Stimulated activated CD8-positive, alpha-beta memory T cell treated with anti-CD3 and anti-CD28 coated beads, Interleukin-15, amount 100 ng/mL, for 1 hour (primary cell): ENCODE measurements around the gene SMC3.

Experiments
- DNase-seq: peaks from one replicate; pipeline ENCODE4 v3.0.0-alpha.2; 2020; ENCODE audit warnings: low read depth

Gene SMC3

DNA sequence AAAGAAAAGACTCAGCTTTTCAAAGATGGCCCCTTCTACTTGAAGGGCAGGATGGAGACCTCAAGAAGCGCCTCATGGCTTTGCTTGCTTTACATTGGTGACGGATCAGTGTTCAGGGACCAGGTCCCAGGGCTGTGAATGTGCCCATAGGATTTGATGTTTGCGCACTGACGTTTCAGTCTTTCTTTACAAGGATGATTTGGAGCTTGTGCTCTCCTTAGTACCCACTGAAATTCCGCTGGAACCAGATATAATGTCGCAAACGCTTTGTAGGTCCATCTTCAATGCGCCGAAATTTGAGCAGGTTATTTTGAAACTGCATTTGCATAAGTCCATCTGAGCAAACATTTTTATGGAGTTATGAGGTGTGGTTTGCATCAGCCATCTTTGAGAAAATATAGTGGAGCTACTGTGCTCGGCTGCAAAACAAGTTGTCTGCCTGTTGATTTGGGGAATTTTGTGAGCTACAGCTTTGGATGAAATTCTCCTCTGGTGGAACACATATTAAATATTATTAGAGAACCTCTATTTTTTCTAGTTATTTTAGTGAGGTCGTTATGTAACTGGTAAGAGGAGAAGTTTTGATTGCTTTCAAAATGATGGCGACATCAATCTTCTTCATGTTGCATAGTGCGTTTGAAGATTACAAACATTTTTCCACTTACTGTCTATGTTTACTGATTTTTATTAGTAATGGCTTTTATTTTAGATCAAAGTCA, 79.1 kb downstream of the SMC3 start:
- DNase-seq = no peak

DNA sequence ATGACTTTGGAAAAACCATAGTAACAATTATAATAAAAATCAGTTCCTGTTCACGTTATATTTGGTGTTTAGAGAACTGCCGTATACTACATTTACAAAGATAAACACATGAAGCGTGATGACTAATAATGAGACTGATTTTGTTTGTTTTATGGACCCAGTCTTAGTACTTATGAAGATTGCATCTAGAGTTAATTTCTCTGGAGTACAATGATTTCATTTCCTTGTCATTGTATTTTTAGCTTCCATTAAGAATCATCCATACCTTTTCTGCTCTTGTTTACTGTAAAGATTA, 79.6 kb downstream of the SMC3 start:
- no peak for DNase-seq

DNA sequence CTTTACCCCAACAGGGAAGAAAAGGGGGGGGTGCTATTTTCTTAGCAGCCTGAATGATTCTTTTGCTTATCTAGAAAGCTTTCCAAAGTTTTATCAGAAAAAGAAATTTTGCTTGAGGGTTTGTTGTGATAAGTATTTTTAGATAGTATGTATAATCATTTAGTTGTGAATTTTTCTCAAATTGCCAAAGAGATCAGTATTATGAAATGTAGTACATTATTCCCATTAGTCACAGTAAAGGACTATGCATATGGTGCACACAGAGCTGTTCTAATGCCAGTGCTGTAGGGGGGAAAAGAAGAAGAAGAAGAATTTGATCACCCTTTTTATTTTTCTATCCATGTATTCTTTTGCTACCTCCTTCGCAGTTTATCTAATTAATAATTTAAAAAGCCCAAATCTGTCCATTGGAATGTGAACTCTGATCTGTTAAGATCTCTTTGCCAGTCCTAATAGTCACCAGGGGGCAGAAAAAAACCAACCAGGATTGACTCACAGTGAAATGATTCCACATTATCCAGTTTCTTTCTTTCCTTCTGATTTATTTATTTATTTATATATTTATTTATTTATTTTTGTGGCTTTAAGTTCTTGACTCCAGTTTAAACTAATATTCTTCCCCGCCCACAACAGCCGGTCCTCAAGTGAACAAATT, 81.3 kb downstream of the SMC3 start:
- no peak for DNase-seq

DNA sequence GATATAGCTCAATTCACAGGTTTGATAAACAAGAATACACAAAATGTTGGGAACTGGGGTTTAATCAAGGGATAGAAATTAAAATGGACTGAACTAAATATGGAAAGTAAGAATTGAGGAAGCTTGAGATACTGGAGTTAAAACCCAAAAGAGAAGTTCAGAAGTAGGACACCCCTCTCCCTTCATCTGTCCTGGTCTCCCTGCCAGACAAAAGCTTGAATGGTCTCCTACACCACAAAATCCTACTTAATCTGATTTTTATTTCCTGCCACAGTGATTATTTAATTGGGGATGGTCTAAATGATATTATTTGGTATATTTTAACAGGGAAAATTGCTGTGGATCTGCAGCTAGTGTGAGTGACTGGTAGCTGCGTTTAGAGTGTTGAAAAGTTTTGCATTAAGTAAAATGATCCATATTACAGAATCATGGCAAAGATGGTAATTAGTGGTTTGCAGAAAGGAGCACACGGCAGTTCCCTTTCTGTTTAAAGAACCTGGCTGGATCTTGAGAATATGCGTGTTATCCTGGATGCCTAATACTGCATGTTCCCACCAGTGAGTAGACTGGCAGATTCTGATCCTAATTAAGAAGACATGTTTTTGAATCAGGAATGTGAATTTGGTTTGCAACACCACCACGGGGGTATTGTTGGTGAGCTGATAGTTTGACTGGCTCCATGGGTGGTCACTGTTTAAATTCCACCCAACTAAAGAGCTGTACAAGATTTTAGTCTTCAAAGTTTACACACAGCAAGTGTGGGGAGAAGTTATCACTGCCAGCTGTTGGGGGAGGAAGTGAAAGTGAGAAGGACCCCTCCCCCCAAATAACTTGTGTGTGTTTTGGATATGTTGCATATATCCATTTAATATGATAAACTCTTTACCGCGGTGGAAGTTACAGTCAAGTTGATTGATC, 82.1 kb downstream of the SMC3 start:
- no peak for DNase-seq

DNA sequence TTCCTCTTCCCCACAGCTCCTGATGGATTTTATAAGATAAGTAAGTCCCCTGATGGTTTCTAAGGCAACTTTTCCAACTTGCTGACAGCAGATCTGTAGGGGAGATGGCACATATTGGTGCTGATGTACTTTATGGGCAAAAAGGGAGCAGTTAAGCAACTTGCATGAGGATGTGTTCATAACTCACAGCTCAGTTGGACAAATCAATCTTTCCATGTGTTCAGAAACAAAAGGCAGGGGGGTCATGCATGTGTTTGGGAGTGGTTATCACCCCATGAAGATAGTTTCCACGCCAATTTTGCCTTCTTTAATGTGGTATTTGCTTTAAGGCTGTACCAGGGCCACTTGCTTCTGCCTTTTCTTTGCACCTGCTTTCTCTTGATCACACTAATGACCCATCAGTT, 82.8 kb downstream of the SMC3 start:
- no peak for DNase-seq

DNA sequence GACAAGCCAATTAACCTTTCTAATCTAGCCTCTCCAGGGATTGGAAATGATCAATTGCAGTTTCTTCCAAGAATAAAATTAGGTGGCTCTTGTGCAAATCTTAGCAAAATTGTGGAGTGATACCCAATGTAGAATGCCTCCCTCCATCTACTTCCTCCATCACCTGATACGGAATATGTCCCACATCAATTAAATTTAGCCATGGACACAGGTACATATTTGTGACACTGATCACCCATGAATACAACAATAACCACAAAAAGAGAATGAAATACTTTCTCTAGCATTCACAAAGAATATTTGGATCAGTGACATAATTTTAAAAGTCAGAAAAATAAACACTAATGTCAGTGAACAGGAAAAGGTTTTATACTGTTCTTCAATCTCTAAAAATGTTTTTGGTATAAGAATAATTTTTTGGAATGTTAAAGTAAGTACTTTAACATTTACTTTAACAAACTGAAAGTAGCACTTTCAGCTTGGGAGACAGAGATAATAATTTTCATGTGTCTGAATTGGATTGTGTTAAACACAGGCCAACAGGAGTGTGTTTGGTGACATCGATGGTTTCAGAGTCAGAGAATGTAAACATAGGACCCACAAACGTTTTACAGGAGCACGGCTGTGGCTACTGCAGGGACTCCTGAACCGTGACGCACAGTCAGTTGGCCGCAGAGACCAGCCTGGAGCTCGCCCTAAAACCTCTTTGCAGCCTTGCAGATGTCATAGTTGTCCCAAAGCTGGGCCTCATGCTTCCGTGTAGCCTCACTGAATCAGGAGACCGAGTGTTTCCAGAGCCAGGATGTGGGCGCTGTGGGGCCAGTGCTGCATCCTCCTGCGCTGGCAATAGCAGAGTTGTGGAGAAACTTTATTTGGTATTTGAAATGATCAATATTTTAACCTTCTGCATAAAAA, 83.8 kb downstream of the SMC3 start:
- no peak for DNase-seq

DNA sequence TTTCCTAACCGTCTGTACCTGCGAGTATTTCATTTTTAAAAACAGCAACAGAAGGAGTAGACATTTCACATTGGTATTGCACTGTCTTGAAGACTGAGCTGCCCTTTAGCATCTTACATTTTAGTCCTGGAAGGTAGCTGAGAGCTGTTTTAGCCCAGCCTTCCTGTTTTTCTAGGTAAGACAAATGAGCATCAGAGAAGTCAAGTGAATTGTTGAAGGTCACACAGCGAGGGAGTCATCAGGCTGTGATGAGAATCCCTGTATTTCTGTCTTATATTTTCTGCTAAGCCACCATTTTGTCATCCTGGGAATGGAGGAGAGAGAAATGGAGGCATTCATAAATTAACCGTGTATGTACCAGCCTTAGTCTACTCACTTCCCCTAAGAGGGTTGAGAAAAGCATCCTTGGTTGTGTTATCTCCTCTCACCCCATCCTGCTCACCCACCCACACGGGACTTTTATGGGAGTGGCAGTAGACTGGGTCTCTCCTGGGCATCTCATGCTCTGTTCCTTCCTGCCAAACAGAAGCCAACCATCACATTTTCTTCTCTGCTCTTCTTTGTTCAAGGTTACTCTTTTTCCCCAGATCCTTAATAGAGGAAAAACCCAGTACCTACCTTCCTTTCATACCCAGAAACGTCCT, 85.1 kb downstream of the SMC3 start:
- no peak for DNase-seq
